IMR-90 (cell line): ENCODE measurements around the gene MED12L.

Source experiments
- CEBPB ChIP-seq: IDR thresholded peaks from 2 replicates; pipeline ENCODE4 v1.6.1; 2012; ENCODE audit warnings: low read depth, low read length, improper control_type of control experiment
- CTCF ChIP-seq: conservative IDR thresholded peaks from 2 replicates; pipeline ENCODE4 v1.5.1; 2012; ENCODE audit warnings: mild to moderate bottlenecking, low read depth, low read length, improper control_type of control experiment
- ELK1 ChIP-seq: fragments of 150-350 bp; IDR thresholded peaks from 2 replicates; pipeline ENCODE4 v1.6.1; 2016; ENCODE audit warnings: low read depth, mild to moderate bottlenecking, low read length, moderate library complexity, borderline replicate concordance
- MAFK ChIP-seq: IDR thresholded peaks from 2 replicates; pipeline ENCODE4 v1.6.1; 2012; ENCODE audit warnings: low read depth, low read length, improper control_type of control experiment
- MXI1 ChIP-seq: IDR thresholded peaks from 2 replicates; pipeline ENCODE4 v1.6.1; 2012; ENCODE audit warnings: low read depth, mild to moderate bottlenecking, low read length, moderate library complexity, borderline replicate concordance
- POLR2A ChIP-seq: IDR thresholded peaks from 2 replicates; pipeline ENCODE4 v1.6.1; 2012; ENCODE audit warnings: mild to moderate bottlenecking, low read depth, low read length
- RAD21 ChIP-seq: IDR thresholded peaks from 2 replicates; pipeline ENCODE4 v1.6.1; 2012; ENCODE audit warnings: low read length, improper control_type of control experiment
- RFX5 ChIP-seq: IDR thresholded peaks from 2 replicates; pipeline ENCODE4 v1.8.0; 2012; ENCODE audit warnings: low read depth, mild to moderate bottlenecking, low read length, moderate library complexity
- USF2 ChIP-seq: fragments of 150-350 bp; IDR thresholded peaks from 2 replicates; pipeline ENCODE4 v1.6.1; 2017; ENCODE audit warnings: mild to moderate bottlenecking, antibody characterized with exemption, low read length, low read depth

GRCh38 chr3:151315136-151315535, 229.7 kb downstream of the MED12L start:
- TF ChIP-seq CTCF = no peak
- TF ChIP-seq POLR2A = no peak
- no peak for TF ChIP-seq RAD21
- TF ChIP-seq MAFK = no peak
- TF ChIP-seq CEBPB = no peak
- TF ChIP-seq ELK1 = no peak
- TF ChIP-seq USF2 = no peak
- TF ChIP-seq RFX5 = no peak
- no peak for TF ChIP-seq MXI1
